Stimulated activated CD4-positive, alpha-beta T cell treated with anti-CD3 and anti-CD28 coated beads, TNF-alpha, amount 100 ng/mL, for 4 hours (primary cell): ENCODE data around the gene CASQ2.

Source experiments
- DNase-seq, 3 experiments: peaks; one replicate each; pipeline ENCODE4 v3.0.0-alpha.2; 2020; ENCODE audit warnings: low read depth in 3 of 3

Gene CASQ2

DNA sequence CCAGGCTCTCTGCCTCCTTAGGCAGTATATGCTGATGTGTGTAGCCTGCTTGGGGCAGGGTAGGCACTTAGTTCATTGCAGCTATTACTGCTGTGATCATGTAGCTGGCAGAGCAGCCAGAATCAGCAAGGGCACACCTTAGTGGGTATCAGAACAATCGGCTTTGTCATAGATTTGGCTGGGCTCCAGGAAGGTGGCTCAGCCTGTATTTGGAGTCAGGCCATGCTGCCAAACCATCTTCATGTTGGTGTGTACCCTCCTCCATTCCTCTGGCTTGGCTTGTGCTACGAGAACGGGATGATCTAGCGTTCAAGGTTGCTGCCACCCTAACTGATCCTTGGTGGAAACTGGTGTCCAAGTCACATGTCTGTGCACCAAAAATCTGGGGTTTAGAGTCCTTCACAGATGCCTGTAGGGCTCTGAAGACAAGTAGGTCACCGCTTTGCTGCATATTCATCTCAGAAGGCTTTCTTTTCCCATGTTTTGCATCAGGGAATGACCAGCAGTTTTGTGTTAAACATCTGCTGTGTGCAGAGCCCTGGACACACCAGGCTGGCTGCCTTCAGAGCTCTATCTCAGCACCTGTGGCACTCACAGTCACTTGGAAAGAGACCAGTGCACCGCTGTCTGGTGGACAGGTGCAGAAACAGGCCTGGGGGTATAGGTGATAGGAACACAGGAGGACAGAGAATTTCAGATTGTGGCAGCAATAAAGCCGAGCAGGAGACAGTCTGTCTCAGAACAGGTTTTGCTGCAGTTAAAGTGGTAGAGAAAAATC is 103.0 kb downstream of the CASQ2 start:
- no peak for DNase-seq

DNA sequence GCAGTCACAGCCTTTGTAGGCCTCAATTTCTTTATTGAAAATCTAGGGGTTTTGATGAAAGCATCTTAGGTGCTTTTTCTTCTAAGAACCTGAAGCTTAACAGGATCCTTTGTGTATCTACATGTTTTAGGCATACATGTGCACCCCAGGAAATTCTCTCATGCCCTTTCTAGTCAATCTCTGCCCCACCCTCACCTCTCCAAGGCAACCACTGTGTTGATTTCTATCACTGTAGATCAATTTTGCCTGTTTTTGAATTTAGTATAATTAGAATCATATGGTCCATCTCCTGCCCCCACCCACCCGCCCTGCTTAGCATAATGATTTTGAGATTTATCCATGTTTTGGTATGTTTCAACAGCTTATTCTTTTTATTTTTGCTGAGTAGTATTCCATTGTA is 107.4 kb downstream of the CASQ2 start:
- DNase-seq: no peak

DNA sequence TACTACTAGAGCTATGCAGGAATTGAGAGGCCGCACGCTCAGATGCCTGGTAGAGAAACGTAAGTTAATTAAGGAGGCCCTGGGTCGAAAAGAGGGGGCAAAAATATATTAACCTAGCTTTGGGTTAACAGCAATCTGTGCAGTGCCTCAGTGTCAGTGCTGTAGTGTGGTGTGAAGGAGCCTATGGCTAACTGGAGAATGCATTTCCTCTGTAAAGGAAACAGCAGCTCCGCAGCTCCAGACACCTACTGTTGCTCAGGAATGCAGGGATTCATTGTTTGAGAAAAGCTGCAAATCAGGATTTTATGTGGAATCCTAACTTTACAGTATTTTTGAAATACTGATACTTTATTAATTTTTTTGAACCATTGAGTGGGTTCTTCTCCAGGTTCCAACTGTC is 108.4 kb downstream of the CASQ2 start:
- DNase-seq: no peak

DNA sequence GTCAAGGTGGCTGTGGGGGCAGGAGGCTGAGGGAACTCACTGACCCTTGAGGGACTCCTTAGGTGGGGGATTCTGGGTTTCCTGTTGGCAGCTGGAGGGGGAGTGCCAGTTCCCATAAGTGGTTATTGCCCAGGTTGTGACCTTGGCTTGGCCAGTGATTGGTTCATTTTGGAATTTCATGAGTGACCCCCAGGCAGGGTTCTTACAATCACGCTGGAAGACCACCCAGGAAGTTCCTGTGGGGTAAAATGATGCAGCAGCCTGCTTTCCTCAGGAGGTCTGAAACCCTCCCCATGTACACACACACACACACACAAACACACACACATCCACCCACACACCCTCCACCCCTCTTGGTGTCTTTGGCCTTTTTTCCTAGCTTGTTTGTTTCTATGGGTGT is 109.9 kb downstream of the CASQ2 start:
- DNase-seq: no peak

DNA sequence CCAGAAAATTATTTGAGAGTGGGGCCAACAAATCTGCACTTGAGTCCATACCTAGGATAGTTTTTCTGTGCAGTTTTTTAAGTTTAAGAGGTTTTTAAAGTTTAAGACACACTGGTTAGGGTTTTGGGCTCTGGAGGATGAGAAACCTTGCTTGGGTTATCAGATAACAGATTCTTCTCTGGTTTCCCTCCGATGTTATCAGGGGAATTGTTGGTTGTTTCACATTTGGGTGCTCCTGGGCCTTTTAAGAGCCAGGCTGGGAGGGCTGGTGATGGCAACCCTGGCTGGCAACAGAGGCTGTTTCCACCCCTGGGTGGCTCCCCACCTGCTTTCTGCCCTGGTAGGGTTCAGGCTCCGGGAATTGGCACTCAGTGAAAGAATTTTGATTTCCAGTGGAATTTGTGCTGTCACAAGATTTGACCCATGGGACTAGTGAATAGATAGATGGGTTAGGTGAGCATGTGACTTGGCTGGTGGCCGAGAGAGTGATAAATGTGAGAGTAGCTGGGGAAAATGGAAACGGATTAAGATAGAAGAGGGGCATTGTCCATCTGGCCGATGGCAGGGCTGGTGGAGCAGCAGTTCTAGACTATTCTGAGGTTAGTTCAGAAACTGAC is 111.9 kb downstream of the CASQ2 start:
- no peak for DNase-seq

DNA sequence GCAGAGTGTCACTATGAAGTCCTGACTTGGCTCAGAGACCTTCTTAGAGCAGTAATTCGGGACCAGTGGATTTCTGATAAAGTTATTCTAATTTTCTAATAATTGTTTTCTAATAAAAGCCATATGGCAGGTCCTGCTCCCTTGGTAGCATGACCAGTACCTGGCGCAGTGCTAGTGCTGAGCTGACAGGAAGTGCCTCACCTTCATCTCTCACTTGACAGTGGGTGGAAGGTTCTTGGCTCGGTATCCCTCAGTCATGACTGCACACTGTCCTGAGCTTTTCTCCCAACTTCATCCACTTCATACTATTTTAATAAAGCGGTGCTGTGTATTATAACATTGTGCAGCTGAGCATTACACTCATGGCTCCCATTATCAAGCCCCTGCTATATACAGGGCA is 112.6 kb downstream of the CASQ2 start:
- DNase-seq: no peak

DNA sequence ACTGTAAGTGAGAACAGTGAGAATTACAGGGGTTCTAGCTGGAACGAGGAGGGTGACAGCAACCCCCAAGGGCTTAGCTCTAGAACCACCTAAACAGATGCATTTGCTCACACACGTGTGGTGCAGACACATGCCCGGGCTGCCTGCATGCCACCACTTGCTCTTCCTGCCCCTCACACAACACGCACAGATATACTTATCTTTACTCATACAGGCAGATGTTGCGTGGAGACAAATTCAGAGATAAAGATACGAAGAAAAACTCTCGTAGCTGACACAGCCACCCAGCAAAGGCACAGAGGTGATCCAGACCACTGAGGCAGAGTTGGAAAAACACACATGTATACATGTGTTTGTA is 113.2 kb downstream of the CASQ2 start:
- DNase-seq: no peak

DNA sequence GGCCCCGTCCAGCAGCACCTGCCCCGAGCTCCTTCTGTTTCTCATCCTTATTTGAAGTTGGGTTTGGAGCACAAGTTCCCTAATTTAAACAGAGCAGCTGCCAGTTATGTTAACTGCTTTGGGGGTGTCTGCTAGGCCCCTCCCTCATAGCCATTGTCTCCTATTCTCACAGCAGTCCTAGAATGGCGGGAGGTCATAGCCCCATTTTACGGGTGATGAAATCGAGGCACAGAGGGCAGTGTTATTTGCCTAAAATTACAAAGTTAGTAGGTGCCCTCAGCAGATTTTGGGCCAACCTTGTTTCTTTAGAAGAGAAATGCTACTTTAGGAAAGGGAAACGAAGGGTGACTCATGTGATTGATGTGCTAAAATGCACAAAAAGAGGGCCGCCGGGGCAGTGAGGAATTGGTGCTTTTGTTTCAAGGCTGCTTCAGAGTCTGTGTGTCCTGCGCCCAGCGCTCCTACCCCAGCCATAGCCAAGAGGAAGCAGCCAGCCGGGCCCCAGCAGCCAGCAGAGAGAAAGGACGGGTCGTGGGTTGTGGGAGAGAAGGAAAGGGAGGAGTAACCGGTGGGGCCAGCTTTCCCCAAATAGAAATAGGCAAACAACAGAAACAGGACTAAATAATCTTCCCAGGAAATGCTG is 113.7 kb downstream of the CASQ2 start:
- DNase-seq: no peak

DNA sequence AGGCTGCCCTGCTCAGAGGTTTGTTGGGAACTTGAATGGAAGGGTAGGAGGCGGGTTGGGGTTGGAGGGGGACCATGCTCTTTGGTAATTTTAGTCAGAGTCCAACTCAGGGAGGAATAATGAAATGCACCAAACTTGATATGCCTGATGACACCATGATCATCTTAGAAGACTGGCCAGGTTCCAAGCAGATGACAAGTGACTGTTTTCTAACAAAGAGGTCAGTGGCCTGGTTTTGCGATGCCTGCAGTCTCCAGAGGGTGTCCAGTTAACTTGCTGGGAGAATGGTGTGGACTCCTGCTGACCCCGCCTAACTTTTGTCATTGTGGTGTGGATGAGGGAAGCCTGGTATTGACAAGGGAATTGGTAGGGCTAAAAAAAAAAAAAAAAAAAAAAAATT is 114.4 kb downstream of the CASQ2 start:
- DNase-seq: no peak

DNA sequence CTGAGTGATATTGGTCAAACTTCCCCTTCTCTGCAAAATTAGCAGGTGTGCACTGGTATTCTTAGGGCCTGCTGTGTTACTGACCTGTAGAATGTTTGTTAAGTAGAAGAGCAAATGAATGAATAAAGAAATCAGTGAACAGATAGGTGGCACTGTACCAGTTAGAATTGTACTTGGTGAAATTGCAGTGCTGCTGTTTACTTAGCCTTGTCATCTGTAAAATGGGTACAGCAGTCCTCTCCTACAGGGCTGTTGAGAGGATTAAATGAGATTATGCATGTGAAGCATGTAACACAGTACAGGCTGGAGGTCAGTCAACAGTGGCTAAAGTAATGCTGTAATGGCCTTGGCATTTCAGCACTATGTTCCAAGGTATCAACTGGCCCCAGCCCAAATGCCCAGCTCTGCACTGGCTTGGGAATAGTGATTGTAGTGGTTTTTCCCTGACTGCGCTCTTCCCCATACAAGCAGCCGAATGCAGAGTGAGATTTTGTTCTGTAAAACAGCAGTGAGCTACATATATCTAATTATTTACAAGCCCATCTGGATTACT is 116.2 kb downstream of the CASQ2 start:
- DNase-seq: no peak

DNA sequence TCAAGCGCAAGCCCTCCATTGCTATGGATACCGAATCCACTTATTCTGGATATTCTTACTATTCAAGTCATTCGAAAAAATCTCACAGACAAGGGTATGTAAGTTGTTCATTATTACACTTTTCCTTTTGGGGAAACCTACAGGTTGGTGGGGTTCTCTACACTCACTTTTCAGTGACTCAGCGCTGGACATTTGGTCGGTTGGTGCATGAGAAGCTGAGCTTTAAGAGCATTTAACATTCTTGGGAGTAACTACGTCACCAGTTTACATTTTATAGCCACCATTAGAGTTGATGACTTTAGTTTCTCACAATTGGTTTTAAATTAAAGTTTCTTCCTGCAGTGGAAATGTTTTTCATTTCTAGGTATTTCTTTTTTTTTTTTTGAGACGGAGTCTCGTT is 117.1 kb downstream of the CASQ2 start:
- no peak for DNase-seq

DNA sequence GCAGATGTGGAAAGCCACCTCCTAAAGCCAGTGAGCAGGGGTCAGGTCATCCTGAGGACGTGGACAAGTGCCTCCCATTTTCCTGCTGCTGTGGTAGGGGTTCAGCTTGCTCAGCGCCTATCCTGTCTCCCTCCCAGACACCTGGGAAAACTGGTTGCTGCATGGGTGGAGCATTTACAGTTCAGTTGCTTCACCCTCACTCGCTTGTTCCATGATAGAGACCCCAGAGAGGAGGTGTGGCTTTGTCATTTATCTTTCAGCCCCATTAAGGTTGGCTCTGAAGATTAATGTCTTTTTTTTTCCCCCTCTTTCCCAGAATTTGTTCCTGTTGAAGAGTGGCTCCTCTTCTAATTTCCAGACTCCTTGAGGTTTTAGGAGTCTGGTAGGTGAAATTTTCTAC is 117.6 kb downstream of the CASQ2 start:
- DNase-seq: no peak
